HG03460 (cell line): ENCODE data around the gene TBL1XR1.
"Not testable (repeated sequence)": the region's sequence is repeated elsewhere in the genome, so short reads cannot be mapped to it uniquely, and the experiment has no call there.

ENCODE experiments used
- ATAC-seq: cut with Tn5 transposase; IDR thresholded peaks from one replicate; pipeline ENCODE4 v1.9.1; 2021; ENCODE audit not compliant: unreplicated experiment

Gene TBL1XR1

GRCh38 chr3:177208781-177209180, 11.5 kb upstream of the TBL1XR1 start:
- no peak for ATAC-seq

GRCh38 chr3:177208223-177208622, 10.9 kb upstream of the TBL1XR1 start:
- no peak for ATAC-seq

DNA sequence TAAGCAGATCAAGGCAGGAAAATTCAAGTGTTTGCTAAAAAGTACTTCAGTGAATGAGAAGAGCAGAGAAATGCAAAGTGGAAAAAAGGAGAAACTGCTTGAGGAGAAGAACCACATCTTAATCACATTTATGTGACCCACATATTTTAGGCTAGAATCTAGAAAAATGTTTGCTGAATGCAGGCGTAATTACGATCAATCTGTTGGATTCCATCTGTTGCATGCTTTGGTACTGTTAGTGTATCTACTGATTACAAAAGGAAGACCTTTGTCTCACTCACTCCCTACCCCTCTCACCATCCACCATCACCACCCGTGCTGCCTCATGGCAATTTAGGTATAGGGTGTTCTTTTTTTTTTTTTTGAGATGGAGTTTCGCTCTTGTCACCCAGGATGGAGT, 9.7 kb upstream of the TBL1XR1 start:
- ATAC-seq = no peak

DNA sequence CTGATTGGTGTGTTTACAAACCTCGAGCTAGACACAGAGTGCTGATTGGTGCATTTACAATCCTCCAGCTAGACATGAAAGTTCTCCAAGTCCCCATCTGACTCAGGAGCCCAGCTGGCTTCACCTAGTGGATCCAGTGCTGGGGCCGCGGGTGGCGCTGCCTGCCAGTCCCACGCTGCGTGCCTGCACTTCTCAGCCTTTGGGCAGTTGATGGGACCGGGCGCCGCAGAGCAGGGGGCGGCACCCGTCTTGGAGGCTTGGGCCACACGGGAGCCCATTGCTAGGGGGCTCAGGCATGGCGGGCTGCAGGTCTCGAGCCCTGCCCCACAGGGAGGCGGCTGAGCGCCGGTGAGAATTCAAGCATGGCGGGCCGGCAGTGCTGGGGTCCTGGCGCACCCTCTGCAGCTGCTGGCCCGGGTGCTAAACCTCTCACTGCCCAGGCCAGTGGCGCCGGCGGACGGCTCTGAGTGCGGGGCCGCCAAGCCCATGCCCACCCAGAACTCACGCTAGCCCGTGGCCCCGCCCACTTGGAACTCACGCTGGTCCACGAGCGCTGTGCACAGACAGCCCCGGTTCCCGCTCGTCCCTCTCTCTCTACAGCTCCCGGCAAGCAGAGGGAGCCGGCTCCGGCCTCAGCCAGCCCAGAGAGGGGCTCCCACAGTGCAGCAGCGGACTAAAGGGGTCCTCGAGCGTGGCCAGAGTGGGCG, 6.6 kb upstream of the TBL1XR1 start:
- no peak for ATAC-seq

GRCh38 chr3:177203016-177203415, 5.7 kb upstream of the TBL1XR1 start:
- not testable (repeated sequence) for ATAC-seq

GRCh38 chr3:177201700-177202397, 4.6 kb upstream of the TBL1XR1 start:
- peak; percentile 71 for ATAC-seq

GRCh38 chr3:177199206-177199760, 2.0 kb upstream of the TBL1XR1 start:
- ATAC-seq = no peak

DNA sequence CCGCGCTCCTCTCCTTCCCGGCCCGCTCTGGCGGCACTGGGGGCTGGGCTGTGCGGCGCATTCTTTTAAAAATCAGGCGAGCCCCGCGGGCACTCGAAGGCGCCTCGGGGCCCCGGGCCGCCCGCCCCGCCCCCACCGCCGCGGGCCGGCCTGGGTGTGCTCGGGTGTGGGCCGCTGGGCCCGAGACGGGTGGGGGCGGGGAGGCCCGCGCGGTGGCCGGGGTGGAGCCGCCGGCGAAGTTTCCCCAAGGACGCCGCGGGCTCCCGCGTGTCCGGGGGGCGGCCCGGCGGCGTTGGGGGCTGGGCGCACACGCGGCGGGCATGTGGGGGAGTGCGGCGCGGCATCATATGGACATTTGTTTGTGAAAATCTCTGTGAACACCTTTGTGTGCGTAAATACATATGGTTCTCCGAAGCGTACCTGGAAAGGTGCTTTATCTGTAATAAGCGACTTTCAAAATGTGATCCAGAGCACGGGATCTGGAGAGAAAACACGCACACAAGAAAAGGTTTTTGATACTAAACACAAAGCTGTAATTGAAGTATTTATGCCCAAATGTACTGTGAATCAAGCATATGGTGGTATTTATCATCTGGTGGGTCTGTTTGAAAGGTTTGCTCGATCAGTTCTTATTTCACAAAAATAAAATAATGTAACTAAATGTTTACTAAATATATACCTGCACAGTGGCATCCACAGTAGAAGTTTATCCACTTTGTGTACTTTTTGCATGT, 612 bp upstream of the TBL1XR1 start:
- peak; percentile 25 for ATAC-seq

GRCh38 chr3:177196456-177197040, 734 bp downstream of the TBL1XR1 start:
- no peak for ATAC-seq

DNA sequence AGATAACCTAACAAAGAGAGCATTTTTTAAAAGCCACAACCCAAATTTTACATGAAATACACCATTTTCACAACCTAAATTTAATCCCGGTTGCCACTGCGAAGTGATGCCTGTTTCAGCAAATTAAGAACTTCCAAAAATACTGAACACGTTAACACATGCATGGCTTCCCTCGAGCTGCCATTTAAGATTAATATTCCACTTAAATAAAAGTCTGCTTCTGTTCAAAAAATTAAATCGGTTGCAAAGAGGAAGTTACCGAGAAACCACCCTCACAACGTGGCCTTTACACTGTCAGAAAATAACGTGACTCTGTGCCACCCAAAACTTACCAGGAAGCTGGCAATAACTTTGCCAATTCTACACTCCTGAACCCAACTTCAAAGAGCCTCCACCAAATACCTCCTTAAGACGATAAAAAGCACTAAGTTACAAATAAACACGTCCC, 1.2 kb downstream of the TBL1XR1 start:
- ATAC-seq = no peak

DNA sequence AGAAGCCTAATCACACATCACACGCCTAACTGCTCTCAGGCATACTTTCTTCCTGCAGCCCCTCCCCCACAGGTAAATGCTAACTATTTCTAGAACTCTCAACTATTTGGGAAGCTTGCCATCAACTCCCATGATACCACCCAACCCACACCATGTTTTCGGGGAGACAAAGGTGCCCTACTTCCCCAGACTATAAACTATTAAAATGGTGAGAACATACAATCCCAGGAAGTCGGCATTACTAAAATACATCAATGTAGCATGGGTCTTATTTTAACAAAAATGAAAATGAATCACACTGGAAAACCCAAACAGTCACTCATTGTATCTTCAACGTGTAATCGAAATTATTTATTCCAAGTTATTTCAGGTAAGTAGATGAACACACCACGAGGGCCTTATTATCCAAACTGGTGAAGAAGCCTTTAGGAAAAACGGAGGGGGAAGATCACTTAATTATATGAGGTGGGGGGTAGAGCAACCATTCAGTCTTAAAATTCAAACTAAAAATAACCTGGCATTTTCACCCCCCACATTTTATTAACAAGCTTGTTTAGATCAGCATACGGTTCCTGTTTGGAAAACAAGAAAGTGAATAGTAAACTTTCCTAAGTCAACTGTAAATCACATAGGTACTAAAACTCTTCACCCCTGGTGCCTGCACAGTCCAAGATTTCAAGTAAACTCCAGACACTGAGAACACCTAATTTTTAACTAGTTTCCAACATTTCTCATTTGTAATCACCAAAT, 1.9 kb downstream of the TBL1XR1 start:
- ATAC-seq = no peak

DNA sequence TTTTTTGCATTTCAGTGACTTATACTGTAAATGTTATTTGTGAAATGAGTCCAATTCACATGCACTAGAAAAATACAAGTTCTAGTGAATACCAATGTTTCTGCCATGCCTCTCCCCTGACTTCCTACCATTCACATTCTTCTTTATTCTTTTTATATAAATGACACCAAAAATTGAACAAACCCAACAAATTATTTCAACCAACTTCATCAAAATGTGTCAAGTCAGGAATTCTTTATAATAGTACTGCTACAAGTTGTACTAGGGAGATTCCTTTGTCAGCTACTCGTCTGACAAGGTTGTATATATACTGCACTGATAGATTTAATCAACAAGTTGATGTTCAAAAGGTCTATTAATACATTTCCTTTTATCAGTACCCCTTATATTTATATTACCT, 3.0 kb downstream of the TBL1XR1 start:
- no peak for ATAC-seq

- no peak for ATAC-seq
These were observed 3.5 kb downstream of the TBL1XR1 start for GRCh38 chr3:177193688-177194268.

DNA sequence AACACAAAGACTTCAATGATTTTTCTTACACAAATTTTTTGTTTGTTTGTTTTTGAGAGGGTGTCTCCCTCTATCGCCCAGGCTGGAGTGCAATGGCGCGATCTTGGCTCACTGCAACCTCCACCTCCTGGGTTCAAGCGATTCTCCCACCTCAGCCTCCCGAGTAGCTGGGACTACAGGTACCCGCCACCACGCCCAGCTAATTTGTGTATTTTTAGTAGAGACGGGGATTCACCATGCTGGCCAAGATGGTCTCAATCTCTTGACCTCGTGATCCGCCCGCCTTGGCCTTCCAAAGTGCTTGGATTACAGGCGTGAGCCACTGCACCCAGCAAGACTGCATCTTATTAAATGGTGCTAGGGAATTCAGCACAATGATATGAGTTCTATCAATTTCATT, 4.0 kb downstream of the TBL1XR1 start:
- ATAC-seq = not testable (repeated sequence)

GRCh38 chr3:177190756-177191681, 6.3 kb downstream of the TBL1XR1 start:
- ATAC-seq = no peak

GRCh38 chr3:177190184-177190583, 7.1 kb downstream of the TBL1XR1 start:
- ATAC-seq = not testable (repeated sequence)

- not testable (repeated sequence) for ATAC-seq
These were observed 9.0 kb downstream of the TBL1XR1 start for GRCh38 chr3:177188325-177188724.

DNA sequence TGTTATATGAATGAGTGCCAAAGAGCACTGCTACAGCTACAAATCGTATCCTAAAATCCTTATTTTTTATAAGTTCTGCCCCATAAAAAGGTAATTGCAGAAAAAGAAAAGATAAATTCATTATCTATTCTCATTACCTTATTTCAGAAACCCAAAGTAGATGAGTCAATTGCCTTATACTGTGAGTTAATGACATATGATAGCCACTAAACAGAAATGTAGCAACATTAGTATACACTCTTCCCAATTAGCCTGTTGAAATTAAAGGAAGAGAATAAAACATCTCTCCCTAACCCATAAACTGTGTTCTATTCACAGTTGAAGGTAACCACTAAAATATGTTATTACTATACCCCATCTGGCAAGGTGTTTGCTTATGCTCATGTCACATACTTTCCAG, 11.0 kb downstream of the TBL1XR1 start:
- ATAC-seq = no peak

GRCh38 chr3:177185035-177185574, 12.2 kb downstream of the TBL1XR1 start:
- peak; percentile 27 for ATAC-seq
